ENCODE measurements around the gene THSD4. TPM values are rescaled to one million over a fixed set of nuclear protein-coding genes. Genes with fewer than 3 reads are reported as not detected.
A peak's percentile ranks its signal among the peaks of the same experiment; 100 is the strongest.

THSD4 gene
- total RNA-seq, 1 donor from 2014 or later: 66.8 TPM

DNA sequence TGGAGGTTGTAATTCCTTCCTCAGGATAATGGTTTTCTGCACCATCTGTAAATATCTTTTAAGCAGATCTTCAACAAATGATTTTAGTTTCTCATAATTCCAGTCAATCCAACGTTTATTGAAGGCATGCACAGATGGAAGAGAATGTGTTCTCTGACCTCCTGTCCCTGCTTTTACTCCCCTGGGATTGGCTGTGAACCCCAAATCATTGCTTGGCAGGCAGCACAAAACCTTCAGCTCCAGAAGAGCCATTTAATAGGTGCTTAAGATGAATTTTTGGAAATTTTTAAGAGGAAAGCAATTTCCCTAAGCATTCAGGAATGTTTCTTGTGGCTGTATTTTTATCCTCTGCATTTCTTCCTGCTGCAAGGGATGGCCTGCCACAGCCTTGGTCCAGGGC, 25.5 kb upstream of the THSD4 start:
- no peak for TF ChIP-seq CTCF (IDR thresholded peaks at IDR 0.05)
- no peak for TF ChIP-seq POLR2A (IDR thresholded peaks at IDR 0.05)
- no peak for TF ChIP-seq POLR2AphosphoS5 (IDR thresholded peaks at IDR 0.05; ENCODE audit: insufficient read depth in 1 of 2, low read depth in 1 of 2)
- no peak overlapping the region for H3K4me3 ChIP-seq
- intact Hi-C loops (cut with DNase I): no loop called here
- no peak overlapping the region for H3K27ac ChIP-seq
- H3K36me3 ChIP-seq: no peaks in the 10 kb centered on the region
- DNase-seq (ENCODE audit: extremely low spot score in 2 of 2): peak; percentile 20 to 43
- no peaks in the 10 kb centered on the region for H3K4me1 ChIP-seq
- no peaks in the 10 kb centered on the region for H3K27me3 ChIP-seq
- H3K9me3 ChIP-seq: no peaks in the 10 kb centered on the region

GRCh38 chr15:71091601-71092000, 23.7 kb upstream of the THSD4 start:
- Histone ChIP-seq H3K27me3 (no peaks in the 10 kb centered on the region), H3K9me3 (no peaks in the 10 kb centered on the region), H3K4me1 (peaks cover 3% of the 10 kb centered on the region), H3K4me3 (no peak overlapping the region), H3K36me3 (no peaks in the 10 kb centered on the region), H3K27ac (no peak overlapping the region)
- TF ChIP-seq POLR2A (IDR thresholded peaks at IDR 0.05) (no peak), POLR2AphosphoS5 (IDR thresholded peaks at IDR 0.05; ENCODE audit: insufficient read depth in 1 of 2, low read depth in 1 of 2) (no peak), CTCF (IDR thresholded peaks at IDR 0.05) (no peak)
- DNase-seq (ENCODE audit: extremely low spot score in 2 of 2): peak; percentile 19 to 20
- intact Hi-C loops (cut with DNase I): no loop called here

- TF ChIP-seq POLR2AphosphoS5 (IDR thresholded peaks at IDR 0.05; ENCODE audit: insufficient read depth in 1 of 2, low read depth in 1 of 2) (no peak), POLR2A (IDR thresholded peaks at IDR 0.05) (no peak), CTCF (IDR thresholded peaks at IDR 0.05) (no peak)
- peaks cover 8% of the 10 kb centered on the region for H3K4me1 ChIP-seq
- peak; percentile 58 to 82 for DNase-seq (ENCODE audit: extremely low spot score in 2 of 2)
- no peaks in the 10 kb centered on the region for H3K9me3 ChIP-seq
- intact Hi-C loops (cut with DNase I): no loop called here
- H3K36me3 ChIP-seq: no peaks in the 10 kb centered on the region
- H3K27me3 ChIP-seq: no peaks in the 10 kb centered on the region
- H3K27ac ChIP-seq: no peak overlapping the region
- H3K4me3 ChIP-seq: no peak overlapping the region
These were observed 23.1 kb upstream of the THSD4 start for GRCh38 chr15:71092056-71092600.

DNA sequence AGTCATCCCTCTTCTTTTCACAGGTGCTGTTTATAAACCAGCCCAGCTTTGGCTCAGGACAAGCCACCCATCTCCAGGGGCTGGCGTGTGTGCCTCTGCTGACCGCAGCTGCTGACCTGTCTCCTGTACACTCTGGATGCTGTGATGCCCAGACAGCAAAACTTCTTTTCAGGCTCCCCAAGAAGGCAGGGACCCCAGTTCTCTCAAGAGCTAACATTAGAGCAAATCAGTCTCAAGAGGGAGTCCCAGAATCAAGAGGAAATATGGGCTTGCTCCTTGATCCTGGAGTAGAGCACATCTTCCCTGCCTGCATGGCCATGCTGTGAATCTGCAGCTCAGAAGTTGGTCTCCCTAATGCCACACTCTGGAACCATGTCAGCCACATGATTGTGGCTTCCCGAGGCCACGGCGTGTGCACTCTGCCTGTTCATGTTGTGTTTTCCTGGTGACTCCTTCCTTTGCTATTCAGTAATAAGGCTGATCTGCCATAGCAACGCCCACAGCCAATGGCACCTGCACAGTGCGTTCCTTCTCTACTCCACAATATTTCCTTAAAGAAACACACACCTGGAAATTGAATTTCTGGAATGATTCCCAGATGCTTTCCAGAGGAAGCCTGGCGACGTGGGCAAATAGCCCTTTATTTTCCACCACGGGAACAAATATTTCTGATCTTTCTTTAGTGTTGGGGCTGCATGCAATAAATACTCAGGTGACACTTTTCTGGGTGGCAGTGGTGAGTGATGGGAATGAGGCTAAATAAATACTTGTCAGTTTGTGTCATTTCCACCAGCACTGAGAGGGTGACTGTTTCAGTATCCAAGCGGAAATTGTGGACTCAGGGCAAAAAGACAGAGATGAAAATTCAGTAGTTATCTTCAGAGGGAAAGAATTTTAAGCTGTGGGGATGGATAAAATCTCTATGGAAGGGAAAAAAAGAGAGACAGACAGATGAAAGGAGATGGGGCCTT, 21.9 kb upstream of the THSD4 start:
- H3K27ac ChIP-seq: no peak overlapping the region
- peaks cover 10% of the 10 kb centered on the region for H3K4me1 ChIP-seq
- TF ChIP-seq POLR2A (IDR thresholded peaks at IDR 0.05) (no peak), CTCF (IDR thresholded peaks at IDR 0.05) (no peak), POLR2AphosphoS5 (IDR thresholded peaks at IDR 0.05; ENCODE audit: insufficient read depth in 1 of 2, low read depth in 1 of 2) (no peak)
- intact Hi-C loops (cut with DNase I): no loop called here
- no peaks in the 10 kb centered on the region for H3K9me3 ChIP-seq
- no peaks in the 10 kb centered on the region for H3K36me3 ChIP-seq
- DNase-seq (ENCODE audit: extremely low spot score in 2 of 2): peak; percentile 77 to 82
- H3K27me3 ChIP-seq: no peaks in the 10 kb centered on the region
- H3K4me3 ChIP-seq: no peak overlapping the region

GRCh38 chr15:71094137-71094536, 21.1 kb upstream of the THSD4 start:
- H3K4me1 ChIP-seq: peaks cover 10% of the 10 kb centered on the region
- no peak overlapping the region for H3K4me3 ChIP-seq
- H3K27ac ChIP-seq: no peak overlapping the region
- H3K27me3 ChIP-seq: no peaks in the 10 kb centered on the region
- TF ChIP-seq POLR2AphosphoS5 (IDR thresholded peaks at IDR 0.05; ENCODE audit: insufficient read depth in 1 of 2, low read depth in 1 of 2): no peak
- TF ChIP-seq POLR2A (IDR thresholded peaks at IDR 0.05): no peak
- no peak for TF ChIP-seq CTCF (IDR thresholded peaks at IDR 0.05)
- DNase-seq (ENCODE audit: extremely low spot score in 2 of 2): peak; percentile 34 to 37
- H3K36me3 ChIP-seq: no peaks in the 10 kb centered on the region
- no peaks in the 10 kb centered on the region for H3K9me3 ChIP-seq
- intact Hi-C loops (cut with DNase I): no loop called here
